GM21576 (cell line): Measurements from ENCODE around the gene NDUFA7.
A peak's percentile ranks its signal among the peaks of the same experiment; 100 is the strongest.
"Not testable (repeated sequence)": the region's sequence is repeated elsewhere in the genome, so short reads cannot be mapped to it uniquely, and the experiment has no call there.

ENCODE experiments used
- ATAC-seq: cut with Tn5 transposase; IDR thresholded peaks from one replicate; pipeline ENCODE4 v1.9.1; 2021; ENCODE audit warnings: mild to moderate bottlenecking, moderate library complexity; ENCODE audit not compliant: unreplicated experiment

Gene NDUFA7

DNA sequence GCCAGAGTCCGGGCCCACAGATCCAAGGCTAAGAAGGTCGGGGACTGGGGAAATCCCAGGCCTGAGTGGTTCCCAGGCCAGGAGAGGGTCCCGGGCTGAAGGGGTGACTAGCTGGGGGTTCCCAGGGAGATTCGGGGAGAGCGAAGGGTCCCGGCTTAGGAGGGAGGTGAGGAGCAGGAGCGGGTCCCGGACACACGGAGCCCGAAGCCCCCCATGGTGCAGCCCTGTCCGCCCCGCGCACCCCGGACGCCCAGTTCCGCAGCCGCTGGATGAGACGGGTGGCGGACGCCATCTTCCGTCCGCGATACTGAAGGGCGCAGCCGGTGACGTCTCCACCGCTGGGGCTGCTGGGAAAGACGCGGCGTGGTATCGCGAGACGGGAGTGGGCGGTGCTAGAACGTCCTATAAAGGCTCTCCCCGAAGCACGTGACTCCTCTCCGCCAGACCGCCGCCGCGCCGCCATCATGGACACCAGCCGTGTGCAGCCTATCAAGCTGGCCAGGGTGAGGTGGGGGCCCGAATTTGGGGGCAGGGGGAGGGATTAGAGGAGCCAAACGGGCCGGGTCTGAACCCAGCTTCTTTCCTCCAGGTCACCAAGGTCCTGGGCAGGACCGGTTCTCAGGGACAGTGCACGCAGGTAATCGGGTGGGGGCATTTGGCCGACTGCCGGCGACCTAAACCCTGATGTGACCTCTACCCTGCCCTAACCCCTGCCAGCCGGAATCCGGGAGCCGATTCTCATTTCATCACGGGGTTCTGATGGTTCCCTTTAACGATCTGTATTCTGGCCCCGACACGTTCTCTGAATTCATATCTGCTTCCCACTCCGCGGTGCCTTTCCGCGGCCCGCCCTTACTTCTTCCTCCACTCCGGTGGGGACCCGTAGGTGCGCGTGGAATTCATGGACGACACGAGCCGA lies at the start of gene NDUFA7, which contains the start of gene RPS28:
NDUFA7 (minus strand) TSS at position 309 of the 919 bp plus-strand sequence; CDS start at position 292, 17 bp downstream.
RPS28 (plus strand) TSS at position 430 of the 919 bp plus-strand sequence; CDS start at position 465, 35 bp downstream.
- peak; percentile 86 for ATAC-seq

DNA sequence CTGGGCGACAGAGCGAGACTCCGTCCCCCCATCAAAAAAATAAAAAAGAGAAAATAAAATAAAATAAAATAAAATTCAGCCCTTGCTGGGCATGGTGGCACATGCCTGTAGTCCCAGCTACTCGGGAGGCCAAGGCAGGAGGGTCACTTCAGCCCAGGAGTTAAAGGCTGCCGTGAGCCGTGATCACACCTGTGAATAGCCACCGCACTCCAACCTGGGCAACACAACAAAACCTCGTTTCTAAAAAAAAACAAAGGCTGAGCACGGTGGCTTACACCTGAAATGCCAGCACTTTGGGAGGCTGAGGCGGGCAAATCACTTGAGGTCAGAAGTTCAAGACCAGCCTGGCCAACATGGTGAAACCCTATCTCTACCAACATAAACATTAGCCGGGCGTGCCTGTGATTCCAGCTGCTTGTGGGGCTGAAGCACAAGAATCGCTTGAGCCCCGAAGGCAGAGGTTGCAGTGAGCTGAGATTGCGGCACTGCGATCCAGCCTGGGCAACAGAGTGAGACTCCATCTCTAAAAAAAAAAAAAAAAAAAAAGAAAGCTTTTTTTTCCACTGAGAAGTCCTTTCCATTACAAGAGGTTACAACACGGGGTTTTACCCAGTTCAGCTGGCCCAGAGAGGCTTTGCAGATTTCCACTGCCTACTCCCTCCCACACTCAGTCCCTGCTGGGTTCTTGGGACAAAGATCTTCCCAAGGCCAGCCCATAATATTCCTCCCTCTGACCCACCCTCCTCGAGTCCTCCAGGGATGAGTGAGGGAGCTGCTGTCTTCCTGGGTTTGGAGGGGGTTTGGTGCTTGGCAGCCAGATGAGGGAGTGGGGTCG lies 49.2 kb upstream of the NDUFA7 start:
- no peak for ATAC-seq

DNA sequence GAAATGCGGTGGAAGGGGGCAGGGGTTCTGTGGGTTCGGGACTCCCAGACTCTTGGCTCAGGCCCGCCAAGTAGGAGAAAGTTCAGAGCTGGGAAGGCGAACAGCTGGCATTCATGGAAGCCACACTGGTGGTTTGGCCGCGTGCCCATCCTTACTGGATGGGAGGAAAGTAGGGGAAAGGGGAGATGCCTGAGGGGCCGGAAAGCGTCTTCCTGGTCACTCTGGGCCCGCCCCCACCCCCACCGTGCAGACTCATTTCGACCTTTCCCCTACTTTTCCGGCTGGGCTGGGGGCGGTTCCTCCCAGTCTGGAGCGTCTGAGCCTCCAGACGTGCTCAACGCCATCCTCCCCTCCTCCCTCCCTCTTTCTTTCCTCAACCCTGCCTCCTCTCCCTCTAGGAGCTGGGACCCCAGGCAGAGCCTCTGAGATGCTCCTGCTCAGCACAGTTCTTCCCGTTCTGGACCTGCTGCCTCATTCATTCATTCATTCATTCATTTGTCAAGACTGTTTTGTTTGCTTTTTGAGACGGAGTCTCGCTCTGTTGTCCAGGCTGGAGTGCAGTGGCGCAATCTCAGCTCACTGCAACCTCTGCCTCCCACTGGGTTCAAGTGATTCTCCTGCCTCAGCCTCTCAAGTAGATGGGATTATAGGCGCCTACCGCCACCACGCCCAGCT lies 46.3 kb upstream of the NDUFA7 start:
- no peak for ATAC-seq

DNA sequence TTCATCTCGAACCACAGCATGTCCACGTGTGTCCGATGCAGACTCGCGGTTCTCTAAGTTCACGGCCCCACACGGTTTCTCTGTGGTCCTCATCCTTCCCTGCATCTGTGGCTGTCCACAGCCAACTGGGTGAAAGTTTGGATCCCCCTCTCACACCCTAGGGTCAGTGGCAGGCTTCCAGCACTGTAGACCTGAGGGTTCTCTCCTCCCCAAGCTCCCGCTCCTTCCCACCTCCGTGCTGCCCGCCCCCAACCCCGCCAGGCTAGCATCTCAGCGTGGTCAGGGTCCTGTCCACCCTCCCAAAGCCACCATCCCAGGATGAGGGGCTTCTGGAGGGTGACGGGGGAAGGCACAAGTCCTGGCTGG lies 45.8 kb upstream of the NDUFA7 start:
- ATAC-seq = no peak

DNA sequence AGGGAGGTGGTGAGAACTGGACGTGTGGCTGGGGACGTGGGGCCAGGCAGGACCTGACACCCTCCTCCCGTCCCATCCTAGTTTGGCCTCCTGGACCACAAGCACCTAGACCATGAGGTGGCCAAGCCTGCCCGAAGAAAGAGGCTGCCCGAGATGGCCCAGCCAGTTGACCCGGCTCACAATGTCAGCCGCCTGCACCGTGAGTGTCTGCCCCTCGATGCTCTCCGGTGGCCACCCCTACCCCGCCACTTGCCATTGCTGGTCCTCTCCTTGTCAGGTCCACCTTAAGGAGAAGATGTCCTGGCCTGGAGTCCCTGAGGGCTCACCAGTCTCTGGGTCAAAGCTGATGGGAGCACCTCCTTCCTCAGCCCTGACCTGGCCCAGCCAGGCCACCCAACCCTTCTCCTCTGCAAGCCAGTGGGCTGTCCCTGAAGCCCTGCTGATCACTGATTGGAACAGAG lies 45.0 kb upstream of the NDUFA7 start:
- ATAC-seq = no peak

DNA sequence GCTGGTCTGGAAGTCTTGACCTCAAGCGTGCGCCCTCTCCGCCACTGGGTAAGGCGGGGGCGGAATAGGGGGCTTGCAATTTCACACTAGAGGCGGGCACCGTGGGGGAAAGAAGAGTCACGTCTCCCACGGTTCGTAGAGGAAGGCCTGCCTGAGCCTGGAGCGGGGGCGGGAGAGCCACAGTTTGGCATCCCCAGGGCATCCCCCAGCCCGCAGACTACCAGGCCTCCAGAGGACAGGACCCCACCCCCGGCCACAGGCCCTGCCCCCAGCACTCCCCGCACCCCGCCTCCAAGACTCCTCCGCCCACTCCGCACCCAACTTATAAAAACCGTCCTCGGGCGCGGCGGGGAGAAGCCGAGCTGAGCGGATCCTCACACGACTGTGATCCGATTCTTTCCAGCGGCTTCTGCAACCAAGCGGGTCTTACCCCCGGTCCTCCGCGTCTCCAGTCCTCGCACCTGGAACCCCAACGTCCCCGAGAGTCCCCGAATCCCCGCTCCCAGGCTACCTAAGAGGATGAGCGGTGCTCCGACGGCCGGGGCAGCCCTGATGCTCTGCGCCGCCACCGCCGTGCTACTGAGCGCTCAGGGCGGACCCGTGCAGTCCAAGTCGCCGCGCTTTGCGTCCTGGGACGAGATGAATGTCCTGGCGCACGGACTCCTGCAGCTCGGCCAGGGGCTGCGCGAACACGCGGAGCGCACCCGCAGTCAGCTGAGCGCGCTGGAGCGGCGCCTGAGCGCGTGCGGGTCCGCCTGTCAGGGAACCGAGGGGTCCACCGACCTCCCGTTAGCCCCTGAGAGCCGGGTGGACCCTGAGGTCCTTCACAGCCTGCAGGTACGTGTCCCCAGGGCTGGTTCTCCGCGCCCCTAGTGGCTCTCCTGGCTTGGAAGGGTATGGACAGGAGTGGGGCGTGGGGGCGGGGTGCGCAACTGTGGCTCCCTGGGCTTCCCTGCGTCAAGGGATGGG lies 42.9 kb upstream of the NDUFA7 start, which contains the start of gene ANGPTL4:
ANGPTL4 (plus strand) TSS at position 353 of the 969 bp plus-strand sequence; CDS start at position 520, 167 bp downstream.
- no peak for ATAC-seq

DNA sequence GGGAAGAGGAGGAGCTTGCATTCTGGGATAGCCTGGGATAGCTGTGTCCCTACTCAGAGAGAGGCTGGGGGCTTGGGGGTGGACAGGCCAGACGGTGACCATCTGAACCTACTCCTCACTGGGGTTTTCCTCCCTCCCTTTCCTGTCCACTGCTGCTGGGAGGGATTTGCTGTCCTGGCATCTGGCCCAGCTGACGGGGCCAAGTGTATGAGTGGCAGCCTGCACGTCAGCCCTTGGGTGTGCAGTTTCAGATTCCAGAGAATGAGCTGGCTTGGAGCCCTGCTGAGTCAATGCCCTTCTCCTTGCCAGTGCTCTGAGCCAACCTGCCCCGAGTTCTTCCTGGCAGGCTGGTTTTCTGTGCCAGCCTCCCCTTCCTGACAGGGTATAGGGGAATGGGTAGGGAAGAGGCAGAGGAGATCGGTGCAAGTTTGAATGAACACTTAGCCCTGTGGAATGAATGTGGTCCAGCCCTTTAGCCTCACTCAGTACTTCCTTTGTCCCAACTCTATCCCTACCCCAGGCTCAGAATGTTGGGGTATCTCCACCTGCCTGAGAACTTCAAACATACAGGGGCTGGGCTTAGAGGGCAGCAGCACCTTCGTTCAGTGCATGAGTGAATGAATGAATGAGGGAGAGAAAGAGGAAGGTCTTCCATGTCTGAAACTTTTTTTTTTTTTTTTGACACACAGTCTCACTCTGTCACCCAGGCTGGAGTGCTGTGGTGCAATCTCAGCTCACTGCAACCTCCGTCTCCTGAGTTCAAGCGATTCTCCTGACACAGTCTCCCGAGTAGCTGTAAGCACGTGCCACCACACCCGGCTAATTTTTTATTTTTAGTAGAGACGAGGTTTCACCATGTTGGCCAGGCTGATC lies 41.0 kb upstream of the NDUFA7 start:
- ATAC-seq = no peak

DNA sequence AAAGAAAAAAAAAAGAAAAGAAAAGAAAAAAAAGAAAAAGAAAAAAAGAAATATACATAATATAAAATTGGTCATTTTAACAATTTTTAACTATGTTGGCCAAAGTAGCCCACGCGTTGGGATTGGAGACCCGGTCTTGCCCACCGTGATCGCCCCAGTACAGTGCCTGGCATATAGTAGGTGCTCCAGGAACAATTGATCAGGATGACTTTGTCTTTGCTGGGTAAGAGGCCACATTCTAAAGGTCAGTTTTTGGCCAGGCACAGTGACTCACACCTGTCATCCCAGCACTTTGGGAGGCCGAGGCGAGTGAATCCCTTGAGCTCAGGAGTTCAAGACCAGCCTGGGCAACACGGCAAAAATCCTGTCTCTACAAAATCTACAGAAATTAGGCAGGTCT lies 39.0 kb upstream of the NDUFA7 start:
- no peak for ATAC-seq

DNA sequence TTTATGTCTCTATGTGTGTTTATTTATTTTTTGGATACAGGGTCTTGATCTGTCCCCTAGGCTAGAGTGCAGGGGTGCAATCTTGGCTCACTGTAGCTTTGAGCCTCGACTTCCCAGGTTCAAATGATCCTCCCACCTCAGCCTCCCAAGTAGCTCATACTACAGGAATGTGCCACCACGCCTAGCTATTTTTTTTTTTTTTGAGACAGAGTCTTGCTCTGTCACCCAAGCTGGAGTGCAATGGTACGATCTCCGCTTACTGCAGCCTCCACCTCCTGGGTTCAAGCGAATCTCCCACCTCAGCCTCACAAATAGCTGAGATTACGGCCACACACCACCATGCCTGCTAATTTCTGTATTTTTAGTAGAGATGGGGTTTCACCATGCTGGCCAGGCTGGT lies 37.8 kb upstream of the NDUFA7 start:
- ATAC-seq = no peak

DNA sequence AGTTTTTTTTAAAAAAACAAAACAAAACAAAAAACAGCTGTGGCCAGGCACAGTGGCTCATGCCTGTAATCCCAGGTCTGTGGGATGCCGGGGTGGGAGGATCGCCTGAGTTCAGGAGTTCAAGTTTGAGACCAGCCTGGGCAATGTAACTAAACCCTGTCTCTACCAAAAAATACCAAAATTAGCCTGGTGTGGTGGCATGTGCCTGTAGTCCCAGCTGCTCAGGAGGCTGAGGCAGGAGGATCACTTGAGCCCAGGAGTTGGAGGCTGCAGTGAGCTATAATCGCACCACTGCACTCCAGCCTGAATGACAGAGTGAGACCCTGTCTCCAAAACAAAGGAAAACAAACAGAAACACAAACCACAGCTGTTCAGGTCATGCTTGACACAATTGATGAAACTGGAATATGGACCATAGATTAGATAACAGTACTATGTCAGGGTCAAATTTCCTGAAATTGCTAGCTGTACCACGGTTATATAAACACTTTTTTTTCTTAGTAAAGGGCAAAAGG lies 35.9 kb upstream of the NDUFA7 start:
- ATAC-seq = no peak

DNA sequence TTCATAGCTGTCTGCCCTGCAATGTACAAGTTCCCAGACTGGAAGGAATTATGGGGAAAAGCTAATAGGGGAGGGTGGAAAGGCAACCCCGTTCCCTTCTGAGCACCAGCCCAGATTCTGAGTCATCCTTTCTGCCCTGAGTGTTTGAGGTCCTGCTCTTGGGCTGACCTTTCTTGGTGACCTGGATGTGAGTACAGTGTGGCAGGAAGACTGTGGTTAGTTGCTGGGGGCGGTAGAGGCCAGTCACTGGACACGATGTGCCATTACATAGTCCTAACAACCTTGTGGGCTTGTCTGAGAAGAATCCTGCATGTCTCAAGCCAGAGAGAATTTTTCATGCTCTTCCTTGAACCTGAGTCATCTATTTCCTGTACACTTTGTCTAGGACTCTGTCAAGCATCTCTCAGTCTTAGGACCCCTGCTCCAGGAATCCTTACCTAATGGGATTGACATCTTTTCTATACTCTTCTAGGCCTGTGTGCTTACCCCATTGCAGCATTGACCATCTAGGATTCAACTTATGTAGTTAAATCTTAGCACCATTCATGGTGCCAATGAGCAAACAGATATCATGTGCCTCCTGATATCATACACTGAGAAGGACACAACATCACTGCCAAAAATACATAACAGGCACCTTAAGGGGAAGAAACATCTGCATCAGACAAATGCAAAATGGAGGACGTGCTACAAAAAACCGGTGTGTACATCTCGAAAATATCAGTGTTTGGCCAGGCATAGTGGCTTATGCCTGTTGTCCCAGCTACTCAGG lies 34.6 kb upstream of the NDUFA7 start:
- no peak for ATAC-seq

DNA sequence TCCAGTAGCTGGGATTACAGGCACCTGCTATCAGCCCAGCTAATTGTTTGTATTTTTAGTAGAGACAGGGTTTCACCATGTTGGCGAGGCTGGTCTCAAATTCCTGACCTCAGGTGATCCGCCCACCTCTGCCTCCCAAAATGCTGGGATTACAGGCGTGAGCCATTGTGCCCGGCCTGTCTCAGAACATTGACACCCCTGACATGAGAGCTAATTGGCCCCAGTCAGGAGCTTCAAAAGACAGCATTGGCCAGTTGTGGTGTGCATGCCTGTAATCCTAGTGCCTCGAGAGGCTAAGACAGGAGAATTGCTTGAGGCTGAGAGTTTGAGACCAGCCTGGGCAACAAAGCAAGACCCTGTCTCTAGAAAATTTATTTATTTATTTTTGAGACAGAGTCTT lies 31.7 kb upstream of the NDUFA7 start:
- ATAC-seq = not testable (repeated sequence)

DNA sequence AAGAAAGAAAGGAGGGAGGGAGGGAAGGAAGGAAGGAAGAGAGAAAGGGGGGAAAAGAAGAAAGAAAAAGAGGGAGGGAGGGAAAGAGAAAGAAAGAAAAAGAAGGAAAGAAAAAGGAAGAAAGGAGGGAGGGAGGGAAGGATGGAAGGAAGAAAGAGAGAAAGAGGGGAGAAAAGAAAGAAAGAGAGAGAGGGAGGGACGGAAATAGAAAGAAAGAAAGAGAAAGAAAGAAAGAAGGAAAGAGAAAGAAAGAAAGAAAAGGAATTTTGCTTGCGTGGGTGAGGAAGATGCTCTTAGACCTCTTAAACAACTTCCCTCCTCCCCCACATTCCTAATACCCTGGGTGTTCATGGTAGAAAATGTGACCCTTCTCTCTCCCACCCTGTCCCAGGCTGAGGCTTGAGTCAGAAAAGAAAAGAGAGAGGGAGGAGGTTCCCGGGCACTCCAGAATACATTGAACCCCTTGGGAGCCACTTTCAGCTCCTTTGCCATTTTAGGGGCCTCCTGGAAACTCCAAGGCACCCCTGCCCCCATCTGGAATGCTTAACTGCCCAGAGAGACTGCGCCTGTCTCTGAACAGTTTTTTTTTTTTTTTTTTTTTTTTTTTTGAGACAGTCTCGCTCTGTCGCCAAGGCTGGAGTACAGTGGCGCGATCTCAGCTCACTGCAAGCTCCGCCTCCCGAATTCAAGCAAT lies 31.1 kb upstream of the NDUFA7 start:
- no peak for ATAC-seq

DNA sequence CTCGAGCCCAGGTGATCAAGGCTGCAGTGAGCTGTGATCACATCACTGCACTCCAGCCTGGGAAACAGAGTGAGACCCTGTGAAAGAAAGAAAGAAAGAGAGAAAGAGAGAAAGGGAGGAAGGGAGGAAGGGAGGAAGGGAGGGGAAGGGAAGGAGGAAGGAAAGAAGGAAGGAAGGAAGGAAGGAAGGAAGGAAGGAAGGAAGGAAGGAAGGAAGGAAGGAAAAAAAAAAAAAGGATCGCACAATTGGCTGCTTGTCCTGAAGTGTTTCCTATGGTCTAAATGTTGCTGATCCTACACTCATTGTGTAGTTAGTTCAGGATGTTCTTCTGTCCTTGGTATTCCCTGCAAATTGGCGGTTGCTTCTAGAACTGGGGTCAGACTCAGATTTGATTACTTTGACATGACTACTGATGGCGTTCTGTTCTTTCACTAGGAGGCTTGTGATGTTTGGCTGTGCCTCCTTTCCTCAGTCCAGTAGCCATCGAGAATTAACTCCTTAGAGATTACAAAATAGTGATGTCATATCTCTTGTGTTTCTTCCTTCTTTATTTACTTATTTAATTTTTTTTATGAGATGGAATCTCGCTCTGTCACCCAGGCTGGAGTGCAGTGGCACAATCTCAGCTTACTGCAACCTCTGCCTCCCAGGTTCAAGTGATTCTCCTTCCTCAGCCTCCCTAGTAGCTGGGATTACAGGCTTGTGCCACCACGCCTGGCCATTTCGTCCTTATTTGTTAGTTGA lies 28.6 kb upstream of the NDUFA7 start:
- not testable (repeated sequence) for ATAC-seq

DNA sequence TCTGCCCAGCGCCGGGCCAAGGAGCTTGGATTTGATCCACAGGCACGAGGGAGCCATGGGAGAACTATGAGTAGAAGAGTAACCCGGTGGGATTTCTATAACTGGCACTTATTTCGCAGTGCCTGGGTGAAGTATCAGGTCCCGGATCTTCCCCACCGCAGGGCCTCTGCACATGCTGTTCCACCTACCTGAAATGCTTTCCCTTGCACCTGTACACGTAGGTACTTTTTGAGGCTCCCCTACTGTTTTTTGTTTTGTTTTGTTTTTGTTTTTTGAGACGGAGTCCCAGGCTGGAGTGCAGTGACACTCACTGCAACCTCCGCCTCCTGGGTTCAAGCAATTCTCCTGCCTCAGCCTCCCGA lies 22.3 kb upstream of the NDUFA7 start:
- ATAC-seq = no peak

DNA sequence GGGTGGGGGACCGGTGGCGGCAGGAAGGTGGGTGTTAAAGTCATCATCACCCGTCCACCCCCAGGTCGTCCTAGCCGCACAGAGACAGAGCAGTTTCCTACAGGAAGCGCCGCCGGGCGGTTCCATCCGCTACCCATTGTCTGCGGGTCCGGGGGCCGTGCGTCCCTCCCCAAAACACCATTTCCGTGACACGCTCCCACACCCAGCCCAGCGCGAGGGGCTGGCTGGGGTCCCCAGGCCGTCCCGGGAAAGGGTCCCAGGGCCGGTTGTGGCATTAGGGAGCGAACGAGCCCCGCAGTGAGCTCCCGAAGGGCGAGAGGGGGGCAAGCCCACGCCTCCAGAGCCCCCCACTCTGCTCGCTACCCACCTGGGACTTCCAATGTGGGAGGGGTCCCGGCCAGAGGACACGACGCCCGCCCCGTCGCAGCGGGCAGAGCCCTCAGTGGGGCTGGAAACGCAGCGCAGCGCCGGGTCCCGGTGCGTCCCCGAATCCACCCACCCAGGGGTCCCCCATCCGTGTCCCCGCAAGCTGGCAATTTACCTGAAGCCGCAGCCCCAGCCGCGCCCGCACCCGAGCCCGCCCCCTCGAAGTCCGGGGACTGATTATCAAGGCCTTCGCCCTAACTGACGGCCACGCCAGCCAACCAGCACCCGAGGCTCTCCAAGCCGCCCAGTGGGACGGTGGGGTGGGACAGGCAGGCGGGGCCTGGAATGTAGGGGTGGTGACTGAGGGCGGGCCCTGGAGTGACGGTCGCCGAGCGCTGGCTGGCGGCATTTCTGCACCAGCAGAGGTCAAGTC lies 21.7 kb upstream of the NDUFA7 start, which contains the start of gene KANK3:
KANK3 (minus strand) TSS at position 579 of the 799 bp plus-strand sequence. CDS start 5,434 bp downstream, outside the sequence.
- peak; percentile 91 for ATAC-seq
